Type B pancreatic cell (in vitro differentiated cells): ENCODE data around the gene ZW10. TPM values are rescaled to one million over a fixed set of nuclear protein-coding genes. Genes with fewer than 3 reads are reported as not detected.
"Not testable (repeated sequence)": the region's sequence is repeated elsewhere in the genome, so short reads cannot be mapped to it uniquely, and the experiment has no call there.

Source experiments
- DNase-seq: peaks from one replicate; pipeline ENCODE4 v3.0.0; 2021; ENCODE audit warnings: mixed read lengths; ENCODE audit not compliant: unreplicated experiment; ENCODE audit errors: extremely low spot score
- H3K27ac Mint-ChIP-seq: 2 replicates; pipeline ENCODE4 v1.8.0; 2021; ENCODE audit warnings: mild to moderate bottlenecking, mixed read lengths
- H3K27me3 Mint-ChIP-seq: 2 replicates; pipeline ENCODE4 v1.8.0; 2021; ENCODE audit warnings: mixed read lengths
- H3K36me3 Mint-ChIP-seq: 2 replicates; pipeline ENCODE4 v1.8.0; 2021; ENCODE audit warnings: mixed read lengths
- H3K4me1 Mint-ChIP-seq: one replicate; pipeline ENCODE4 v1.8.0; 2021; ENCODE audit warnings: mixed read lengths; ENCODE audit not compliant: unreplicated experiment
- H3K4me3 Mint-ChIP-seq: 2 replicates; pipeline ENCODE4 v1.8.0; 2021; ENCODE audit warnings: mild to moderate bottlenecking, mixed read lengths
- H3K9me3 Mint-ChIP-seq: 2 replicates; pipeline ENCODE4 v1.8.0; 2021; ENCODE audit warnings: mixed read lengths
- CTCF ChIP-seq: fragments of 200-600 bp; sonication (generic); conservative IDR thresholded peaks from 2 replicates; pipeline ENCODE4 v1.5.0; 2021; ENCODE audit warnings: antibody characterized with exemption, mild to moderate bottlenecking
- total RNA-seq: library from RNA; stranded (reverse); gene quantifications from 2 replicates; pipeline ENCODE4 v1.2.1, GENCODE V29; 2021; ENCODE audit warnings: low replicate concordance

Gene ZW10
- total RNA-seq, 1 donor from 2014 or later, result 21.9 TPM

- H3K9me3 Mint-ChIP-seq, result peaks cover 13% of the 10 kb centered on the region
- H3K27ac Mint-ChIP-seq, result peak within 1 kb of the TSS; percentile 24
- H3K27me3 Mint-ChIP-seq, result no peaks in the 10 kb centered on the region
- peaks cover 8% of the 10 kb centered on the region for H3K36me3 Mint-ChIP-seq
- TF ChIP-seq CTCF, result no peak
- no peak for DNase-seq
- H3K4me1 Mint-ChIP-seq, result peaks cover 17% of the 10 kb centered on the region
- H3K4me3 Mint-ChIP-seq, result peak within 1 kb of the TSS; percentile 10
Observed at GRCh38 chr11:113705871-113706655, 67.4 kb downstream of the ZW10 start, which contains the start of gene TMPRSS5. Gene TMPRSS5, minus strand, starts transcription at chr11:113706308. Its CDS starts 84 bp downstream, at chr11:113706224.

GRCh38 chr11:113703551-113703950, 69.9 kb downstream of the ZW10 start:
- H3K36me3 Mint-ChIP-seq, result peaks cover 12% of the 10 kb centered on the region
- not testable (repeated sequence) for H3K27me3 Mint-ChIP-seq, DNase-seq, H3K27ac Mint-ChIP-seq, H3K4me3 Mint-ChIP-seq
- H3K4me1 Mint-ChIP-seq, result peaks cover 17% of the 10 kb centered on the region
- peaks cover 11% of the 10 kb centered on the region for H3K9me3 Mint-ChIP-seq

GRCh38 chr11:113701491-113701890, 72.0 kb downstream of the ZW10 start:
- H3K27ac Mint-ChIP-seq, result no peak overlapping the region
- no peak for TF ChIP-seq CTCF
- no peak for DNase-seq
- no peak overlapping the region for H3K4me3 Mint-ChIP-seq
- peaks cover 3% of the 10 kb centered on the region for H3K27me3 Mint-ChIP-seq
- peaks cover 15% of the 10 kb centered on the region for H3K4me1 Mint-ChIP-seq
- peaks cover 4% of the 10 kb centered on the region for H3K9me3 Mint-ChIP-seq
- peaks cover 4% of the 10 kb centered on the region for H3K36me3 Mint-ChIP-seq

DNA sequence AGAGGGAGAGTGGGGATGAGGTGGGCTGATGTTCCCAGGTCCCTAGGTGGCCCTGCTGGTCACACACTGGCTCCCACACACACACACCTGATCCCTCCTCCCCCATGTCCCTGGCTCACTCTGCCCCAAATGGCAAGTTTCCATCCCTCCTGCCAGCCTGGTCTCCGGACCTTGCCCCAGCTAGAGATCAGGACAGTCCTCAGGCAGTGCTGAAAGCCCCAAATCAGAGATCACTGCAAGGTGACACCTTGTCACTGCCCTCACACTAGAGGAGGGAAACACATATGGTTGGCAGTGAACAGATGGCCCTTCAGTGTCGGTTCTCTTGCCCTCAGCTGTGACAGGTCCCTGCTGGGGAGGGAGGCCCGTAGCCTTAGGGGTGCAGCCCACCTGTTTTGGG, 75.0 kb downstream of the ZW10 start:
- H3K9me3 Mint-ChIP-seq, result peaks cover 4% of the 10 kb centered on the region
- no peak overlapping the region for H3K4me3 Mint-ChIP-seq
- H3K4me1 Mint-ChIP-seq, result no peaks in the 10 kb centered on the region
- DNase-seq, result no peak
- peaks cover 4% of the 10 kb centered on the region for H3K36me3 Mint-ChIP-seq
- no peak for TF ChIP-seq CTCF
- no peak overlapping the region for H3K27ac Mint-ChIP-seq
- peaks cover 3% of the 10 kb centered on the region for H3K27me3 Mint-ChIP-seq

- no peak overlapping the region for H3K27ac Mint-ChIP-seq
- peaks cover 3% of the 10 kb centered on the region for H3K27me3 Mint-ChIP-seq
- no peak for DNase-seq
- H3K4me1 Mint-ChIP-seq, result no peaks in the 10 kb centered on the region
- peaks cover 4% of the 10 kb centered on the region for H3K9me3 Mint-ChIP-seq
- peaks cover 4% of the 10 kb centered on the region for H3K36me3 Mint-ChIP-seq
- H3K4me3 Mint-ChIP-seq, result no peak overlapping the region
- no peak for TF ChIP-seq CTCF
Observed at GRCh38 chr11:113697756-113698407, 75.6 kb downstream of the ZW10 start.

- H3K4me1 Mint-ChIP-seq, result no peaks in the 10 kb centered on the region
- no peak overlapping the region for H3K27ac Mint-ChIP-seq
- H3K9me3 Mint-ChIP-seq, result peaks cover 4% of the 10 kb centered on the region
- H3K27me3 Mint-ChIP-seq, result peaks cover 3% of the 10 kb centered on the region
- TF ChIP-seq CTCF, result no peak
- DNase-seq, result no peak
- H3K36me3 Mint-ChIP-seq, result peaks cover 4% of the 10 kb centered on the region
- no peak overlapping the region for H3K4me3 Mint-ChIP-seq
Observed at GRCh38 chr11:113697111-113697510, 76.4 kb downstream of the ZW10 start.
